H1 (cell line): ENCODE measurements around the gene INHBB. TPM values are rescaled to one million over a fixed set of nuclear protein-coding genes. Genes with fewer than 3 reads are reported as not detected.

ENCODE experiments used
- CTCF ChIA-PET: fragments of 300-600 bp; sonication (Branson Sonifier 250); formaldehyde crosslinking; loops from one replicate; lab custom pipeline; 2021; ENCODE audit not compliant: partially characterized antibody; lab: Charles Lee
- POLR2A ChIA-PET: fragments of 300-600 bp; sonication (Branson Sonifier 250); formaldehyde crosslinking; loops from one replicate; lab custom pipeline; 2021; ENCODE audit warnings: inconsistent platforms; ENCODE audit not compliant: partially characterized antibody; lab: Charles Lee
- DNase-seq, 2 experiments: peaks; one replicate each; pipeline versions ENCODE4 v3.0.0 to v3.0.0-alpha.2; 2010 to 2022; ENCODE audit warnings: low spot score in 2 of 2, low read depth in 1 of 2, mixed read lengths in 1 of 2
- FAIRE-seq: peaks from 2 replicates; lab custom pipeline; 2011; peaks lifted over from hg19 to GRCh38; lab: Jason Lieb, UNC
- H2AFZ ChIP-seq: 2 replicates; pipeline ENCODE4 v1.8.1; 2012; ENCODE audit warnings: low read length, inconsistent platforms
- H2AK5ac ChIP-seq: 2 replicates; pipeline ENCODE4 v1.6.1; 2013; ENCODE audit warnings: low read depth, low read length
- H2BK120ac ChIP-seq: replicated peaks from 2 replicates; pipeline ENCODE3; 2013; ENCODE audit warnings: low read depth, low read length, inconsistent platforms
- H2BK12ac ChIP-seq: 2 replicates; pipeline ENCODE4 v1.6.1; 2013; ENCODE audit warnings: low read depth, low read length
- H2BK15ac ChIP-seq: 2 replicates; pipeline ENCODE4 v1.6.1; 2013; ENCODE audit warnings: low read length
- H2BK20ac ChIP-seq: 2 replicates; pipeline ENCODE4 v1.6.1; 2013; ENCODE audit warnings: low read length
- H2BK5ac ChIP-seq: 2 replicates; pipeline ENCODE4 v1.6.1; 2013; ENCODE audit warnings: low read depth, low read length
- H3K14ac ChIP-seq: 2 replicates; pipeline ENCODE4 v1.6.1; 2013; ENCODE audit warnings: inconsistent platforms; ENCODE audit not compliant: insufficient read length
- H3K18ac ChIP-seq: 2 replicates; pipeline ENCODE4 v1.6.1; 2013; ENCODE audit warnings: low read length; ENCODE audit errors: extremely low read depth
- H3K23ac ChIP-seq: 2 replicates; pipeline ENCODE4 v1.6.1; 2013; ENCODE audit warnings: inconsistent platforms; ENCODE audit not compliant: insufficient read length
- H3K23me2 ChIP-seq: 2 replicates; pipeline ENCODE4 v1.6.1; 2013; ENCODE audit warnings: low read depth, low read length
- H3K27ac ChIP-seq: 2 replicates; pipeline ENCODE4 v1.6.1; 2011; ENCODE audit warnings: low read depth, low read length, inconsistent platforms
- H3K27me3 ChIP-seq, 4 experiments: replicated peaks in 1 of 4; 1 replicate in 1 of 4; 2 replicates in 3 of 4; pipeline versions ENCODE4 v1.6.1 to v1.8.1; 2011 to 2013; ENCODE audit warnings: low read length in 3 of 4, mild to moderate bottlenecking in 3 of 4, inconsistent platforms in 2 of 4, mixed read lengths in 2 of 4, moderate library complexity in 1 of 4; ENCODE audit not compliant: control insufficient read depth in 3 of 4, insufficient read depth in 3 of 4; ENCODE audit errors: extremely low read depth in 1 of 4
- H3K36me3 ChIP-seq, 4 experiments: 2 replicates each; pipeline versions ENCODE4 v1.6.1 to v1.8.1; 2011 to 2013; ENCODE audit warnings: mild to moderate bottlenecking in 4 of 4, low read length in 3 of 4, moderate library complexity in 2 of 4, control low read depth in 1 of 4, inconsistent platforms in 1 of 4; ENCODE audit not compliant: insufficient read depth in 4 of 4, control insufficient read depth in 2 of 4
- H3K4ac ChIP-seq: replicated peaks from 2 replicates; pipeline ENCODE3; 2013; ENCODE audit warnings: low read length, low read depth, mixed read lengths, inconsistent platforms; ENCODE audit not compliant: insufficient read length
- H3K4me1 ChIP-seq, 4 experiments: replicated peaks in 1 of 4; 1 replicate in 1 of 4; 2 replicates in 3 of 4; pipeline versions ENCODE4 v1.6.1 to v1.8.1; 2011 to 2013; ENCODE audit warnings: low read length in 3 of 4, inconsistent platforms in 2 of 4, mixed read lengths in 1 of 4; ENCODE audit not compliant: insufficient read depth in 4 of 4, control insufficient read depth in 3 of 4
- H3K4me2 ChIP-seq, 2 experiments: 2 replicates each; pipeline versions ENCODE4 v1.6.1 to v1.8.1; 2011 to 2013; ENCODE audit warnings: low read depth in 2 of 2, low read length in 2 of 2, control low read depth in 1 of 2, inconsistent platforms in 1 of 2, mild to moderate bottlenecking in 1 of 2; ENCODE audit not compliant: insufficient read depth in 1 of 2
- H3K4me3 ChIP-seq, 4 experiments: fragments of 200-600, 300-600 bp in 1 of 4; sonication (generic), shearing (Covaris generic), sonication (Bioruptor Twin) in 1 of 4; 2 replicates each; pipeline versions ENCODE4 v1.5.1 to v1.8.1; 2011 to 2016; ENCODE audit warnings: low read length in 4 of 4, low read depth in 3 of 4, control low read depth in 2 of 4, inconsistent platforms in 2 of 4, mild to moderate bottlenecking in 2 of 4, mixed read lengths in 1 of 4, moderate library complexity in 1 of 4; ENCODE audit not compliant: insufficient read depth in 2 of 4; ENCODE audit errors: extremely low read depth in 1 of 4
- H3K56ac ChIP-seq: replicated peaks from 2 replicates; pipeline ENCODE3; 2013; ENCODE audit warnings: low read depth, mild to moderate bottlenecking, mixed read lengths, low read length, inconsistent platforms; ENCODE audit not compliant: insufficient read length
- H3K79me1 ChIP-seq: 2 replicates; pipeline ENCODE4 v1.6.1; 2013; ENCODE audit warnings: low read depth, low read length, control low read depth
- H3K79me2 ChIP-seq, 2 experiments: 2 replicates each; pipeline versions ENCODE4 v1.6.1 to v1.8.1; 2012 to 2013; ENCODE audit warnings: low read length in 2 of 2, mild to moderate bottlenecking in 2 of 2, inconsistent platforms in 1 of 2; ENCODE audit not compliant: insufficient read depth in 2 of 2, control insufficient read depth in 1 of 2
- H3K9ac ChIP-seq, 4 experiments: replicated peaks in 1 of 4; 1 replicate in 1 of 4; 2 replicates in 3 of 4; pipeline versions ENCODE4 v1.6.1 to v1.8.1; 2011 to 2013; ENCODE audit warnings: low read depth in 3 of 4, low read length in 3 of 4, control low read depth in 2 of 4, mild to moderate bottlenecking in 2 of 4, moderate library complexity in 2 of 4, inconsistent platforms in 1 of 4; ENCODE audit errors: extremely low read depth in 1 of 4
- H3K9me3 ChIP-seq, 2 experiments: 2 replicates each; pipeline versions ENCODE4 v1.6.1 to v1.8.1; 2012 to 2013; ENCODE audit warnings: mild to moderate bottlenecking in 2 of 2, moderate library complexity in 2 of 2, control low read depth in 1 of 2, inconsistent platforms in 1 of 2, low read depth in 1 of 2, low read length in 1 of 2, mixed read lengths in 1 of 2; ENCODE audit not compliant: insufficient read depth in 2 of 2
- H4K20me1 ChIP-seq, 2 experiments: replicated peaks in 1 of 2; 2 replicates each; pipeline versions ENCODE3 to v1.8.1; 2011 to 2013; ENCODE audit warnings: inconsistent platforms in 2 of 2, low read length in 2 of 2, mild to moderate bottlenecking in 1 of 2; ENCODE audit not compliant: insufficient read depth in 2 of 2, control insufficient read depth in 1 of 2
- H4K5ac ChIP-seq: 2 replicates; pipeline ENCODE4 v1.6.1; 2013; ENCODE audit warnings: low read length, low read depth, mixed read lengths, inconsistent platforms; ENCODE audit not compliant: insufficient read length
- H4K8ac ChIP-seq: 2 replicates; pipeline ENCODE4 v1.8.0; 2013; ENCODE audit warnings: mild to moderate bottlenecking, moderate library complexity, low read length, inconsistent platforms; ENCODE audit not compliant: insufficient read depth; ENCODE audit errors: extremely low read depth
- H4K91ac ChIP-seq: replicated peaks from 2 replicates; pipeline ENCODE3; 2013; ENCODE audit warnings: low read length, mixed read lengths, inconsistent platforms; ENCODE audit not compliant: insufficient read length
- WGBS, 2 experiments: shearing (Covaris generic) in 1 of 2; methylation state at CpG; one replicate each; pipeline versions ENCODE4 v1.1.6 to v1.1.7; 2013 to 2015; ENCODE audit warnings: low lambda C conversion rate in 2 of 2, mixed read lengths in 2 of 2, inconsistent platforms in 1 of 2, low coverage in 1 of 2, missing lambda C conversion rate in 1 of 2; ENCODE audit not compliant: insufficient replicate concordance in 2 of 2, insufficient coverage in 1 of 2, insufficient read length in 1 of 2; ENCODE audit errors: extremely low coverage in 1 of 2, missing lambda C conversion rate in 1 of 2; 5-methylcytosine and 5-hydroxymethylcytosine counted together
- polyA plus RNA-seq, 7 experiments: library from polyadenylated mRNA; depleted of rRNA in 3 of 7; stranded (reverse) in 5 of 7; unstranded in 2 of 7; fragments of >200 nt in 5 of 7; fragments of 200-250 nt in 2 of 7; gene quantifications; 1 replicate in 5 of 7; 2 replicates in 1 of 7; 4 replicates in 1 of 7; pipeline versions ENCODE4 v1.2.1 to v1.2.3, GENCODE V29; 2011 to 2013; ENCODE audit warnings: missing spikeins in 2 of 7, mixed read lengths in 2 of 7
- total RNA-seq: library from RNA; stranded (reverse); fragmentation: NEBNext Ultra II Directional; extraction: Animal tissue kit (Norgen Biotek cat#: 25700); gene quantifications from 2 replicates; pipeline ENCODE4 v1.2.1, GENCODE V29; 2021

Gene INHBB
- total and polyA plus RNA-seq, 2 of the 8 experiments (the other 6 are each of a cell fraction or from before 2014, with no cell fraction given) = 0.30 to 0.32 TPM

GRCh38 chr2:120299004-120299403 lies 46.9 kb upstream of the INHBB start:
- CTCF ChIA-PET = interaction anchor here (0.9 to 9.4 kb wide), 8 partner anchors 9 to 93 kb away, joined by 3 to 75 read pairs (median 4); no protein-coding TSS in a partner anchor
- Histone ChIP-seq H3K18ac (no peak overlapping the region), H2BK5ac (no peak overlapping the region), H3K4me3 (no peak overlapping the region), H4K8ac (no peak overlapping the region), H2BK15ac (no peak overlapping the region), H3K4ac (no peak overlapping the region), H2BK12ac (no peak overlapping the region), H3K79me2 (no peaks in the 10 kb centered on the region), H3K4me2 (no peak overlapping the region), H3K23me2 (no peaks in the 10 kb centered on the region), H3K27me3 (no peaks in the 10 kb centered on the region), H3K27ac (no peak overlapping the region), H2BK120ac (no peak overlapping the region), H3K9me3 (no peaks in the 10 kb centered on the region), H2BK20ac (no peak overlapping the region), H3K9ac (no peak overlapping the region), H3K79me1 (no peaks in the 10 kb centered on the region), H3K23ac (no peak overlapping the region), H2AFZ (no peak overlapping the region), H3K56ac (no peak overlapping the region), H3K4me1 (peaks cover 0 to under 1% (median 0%) of the 10 kb centered on the region in 4 experiments; a peak in 1 of 7 replicates), H4K91ac (no peak overlapping the region), H2AK5ac (no peak overlapping the region), H4K5ac (no peak overlapping the region), H3K36me3 (no peaks in the 10 kb centered on the region), H4K20me1 (peaks cover 0 to 2% of the 10 kb centered on the region in 2 experiments), H3K14ac (no peak overlapping the region)
- FAIRE-seq (no peak), DNase-seq (no peak)
- POLR2A ChIA-PET = interaction anchor here (1.6 to 2.1 kb wide), 2 partner anchors 16 to 46 kb away, joined by 3 to 6 read pairs; partner anchors contain the start of gene RALB
- 97% methylated on average over 9 of the region's 9 CpGs; no CpG with 5 or more reads in 1 of the 2 experiments for WGBS, 2 experiments
